Loucy (cell line): ENCODE results near the gene CD2AP.

Source experiments
- H2AFZ ChIP-seq: fragments of 200-600 bp; sonication (generic); 2 replicates; pipeline ENCODE4 v1.6.0; 2016; ENCODE audit warnings: antibody characterized with exemption, mild to moderate bottlenecking, low read length, moderate library complexity
- H3F3A ChIP-seq: fragments of 200-600 bp; 2 replicates; pipeline ENCODE4 v1.6.0; 2016; ENCODE audit warnings: antibody characterized with exemption, low read depth, mild to moderate bottlenecking
- H3K27me3 ChIP-seq: fragments of 200-600 bp; sonication (generic); 2 replicates; pipeline ENCODE4 v1.6.1; 2014; ENCODE audit warnings: low read length, mild to moderate bottlenecking; ENCODE audit not compliant: insufficient read depth, poor library complexity, severe bottlenecking
- H3K36me3 ChIP-seq: fragments of 200-600 bp; sonication (generic); 2 replicates; pipeline ENCODE4 v1.6.1; 2016; ENCODE audit warnings: low read length; ENCODE audit not compliant: insufficient read depth
- H3K4me1 ChIP-seq: fragments of 200-600 bp; sonication (generic); 2 replicates; pipeline ENCODE4 v1.5.1; 2014; ENCODE audit warnings: low read length, mild to moderate bottlenecking; ENCODE audit not compliant: insufficient read depth, poor library complexity, severe bottlenecking
- H3K4me2 ChIP-seq: fragments of 200-600 bp; sonication (generic); 2 replicates; pipeline ENCODE4 v1.6.0; 2014; ENCODE audit warnings: antibody characterized with exemption, low read length, low read depth, mild to moderate bottlenecking; ENCODE audit not compliant: poor library complexity, severe bottlenecking
- H3K4me3 ChIP-seq: fragments of 200-600 bp; sonication (generic); 2 replicates; pipeline ENCODE4 v1.5.1; 2014; ENCODE audit warnings: low read length, mild to moderate bottlenecking, mixed read lengths; ENCODE audit not compliant: poor library complexity, severe bottlenecking
- H3K79me2 ChIP-seq: fragments of 200-600 bp; sonication (generic); 2 replicates; pipeline ENCODE4 v1.6.1; 2014; ENCODE audit warnings: low read length; ENCODE audit not compliant: insufficient read depth
- H3K9ac ChIP-seq: fragments of 200-600 bp; sonication (generic); 2 replicates; pipeline ENCODE4 v1.6.0; 2014; ENCODE audit warnings: mild to moderate bottlenecking, low read depth, low read length, moderate library complexity; ENCODE audit not compliant: poor library complexity, severe bottlenecking
- H3K9me2 ChIP-seq: fragments of 200-600 bp; sonication (generic); replicated peaks from 2 replicates; pipeline ENCODE4 v1.6.1; 2016; ENCODE audit warnings: low read depth, low read length, mixed read lengths
- H3K9me3 ChIP-seq: fragments of 200-600 bp; sonication (generic); 2 replicates; pipeline ENCODE4 v1.6.1; 2014; ENCODE audit warnings: mild to moderate bottlenecking, antibody characterized with exemption, low read length, low read depth; ENCODE audit not compliant: insufficient read depth
- H4K20me1 ChIP-seq: fragments of 200-600 bp; sonication (generic); 2 replicates; pipeline ENCODE4 v1.6.0; 2014; ENCODE audit warnings: antibody characterized with exemption, low read length, mild to moderate bottlenecking; ENCODE audit not compliant: insufficient read depth, poor library complexity, severe bottlenecking
- CTCF ChIP-seq: fragments of 200-600 bp; sonication (generic); conservative IDR thresholded peaks from 2 replicates; pipeline ENCODE4 v1.5.1; 2014; ENCODE audit warnings: mild to moderate bottlenecking, antibody characterized with exemption, low read length
- EZH2phosphoT487 ChIP-seq: fragments of 200-600 bp; IDR thresholded peaks from 2 replicates; pipeline ENCODE4 v1.6.1; 2018; ENCODE audit warnings: antibody characterized with exemption, mild to moderate bottlenecking, moderate library complexity, borderline replicate concordance

CD2AP gene

GRCh38 chr6:47574789-47575188 lies 97.2 kb downstream of the CD2AP start:
- TF ChIP-seq EZH2phosphoT487 (no peak), CTCF (no peak)
- H3K4me1 ChIP-seq, result no peaks in the 10 kb centered on the region
- H3K9me3 ChIP-seq, result no peaks in the 10 kb centered on the region
- no peaks in the 10 kb centered on the region for H3K27me3 ChIP-seq
- H3K4me3 ChIP-seq, result no peak overlapping the region
- no peak overlapping the region for H3K4me2 ChIP-seq
- H3F3A ChIP-seq, result no peaks in the 10 kb centered on the region
- H3K9ac ChIP-seq, result no peak overlapping the region
- peaks cover 5% of the 10 kb centered on the region; the same call in 1 of the 2 replicates for H3K79me2 ChIP-seq
- no peaks in the 10 kb centered on the region for H3K9me2 ChIP-seq
- H2AFZ ChIP-seq, result no peak overlapping the region
- H4K20me1 ChIP-seq, result no peaks in the 10 kb centered on the region
- H3K36me3 ChIP-seq, result peaks cover 44% of the 10 kb centered on the region

GRCh38 chr6:47579040-47579439 lies 101.5 kb downstream of the CD2AP start:
- Histone ChIP-seq H3K79me2 (no peaks in the 10 kb centered on the region), H3F3A (no peaks in the 10 kb centered on the region), H3K36me3 (peaks cover 80% of the 10 kb centered on the region), H3K4me3 (no peak overlapping the region), H3K4me2 (no peak overlapping the region), H3K9me2 (no peaks in the 10 kb centered on the region), H2AFZ (no peak overlapping the region), H3K9ac (no peak overlapping the region), H3K9me3 (no peaks in the 10 kb centered on the region), H4K20me1 (no peaks in the 10 kb centered on the region), H3K4me1 (no peaks in the 10 kb centered on the region), H3K27me3 (no peaks in the 10 kb centered on the region)
- no peak for TF ChIP-seq EZH2phosphoT487
- no peak for TF ChIP-seq CTCF

- Histone ChIP-seq H3K36me3 (peaks cover 77% of the 10 kb centered on the region), H3K79me2 (no peaks in the 10 kb centered on the region), H3K4me3 (no peak overlapping the region), H3K27me3 (no peaks in the 10 kb centered on the region), H4K20me1 (no peaks in the 10 kb centered on the region), H3K4me2 (no peak overlapping the region), H3K4me1 (no peaks in the 10 kb centered on the region), H3K9ac (no peak overlapping the region), H3F3A (no peaks in the 10 kb centered on the region), H3K9me2 (no peaks in the 10 kb centered on the region), H3K9me3 (no peaks in the 10 kb centered on the region), H2AFZ (no peak overlapping the region)
- no peak for TF ChIP-seq EZH2phosphoT487
- TF ChIP-seq CTCF, result no peak
Measured at GRCh38 chr6:47581591-47581990, 104.0 kb downstream of the CD2AP start.
